ENCODE data around the gene SPECC1L.
"Not testable (repeated sequence)": the region's sequence is repeated elsewhere in the genome, so short reads cannot be mapped to it uniquely, and the experiment has no call there.

The SPECC1L gene

DNA sequence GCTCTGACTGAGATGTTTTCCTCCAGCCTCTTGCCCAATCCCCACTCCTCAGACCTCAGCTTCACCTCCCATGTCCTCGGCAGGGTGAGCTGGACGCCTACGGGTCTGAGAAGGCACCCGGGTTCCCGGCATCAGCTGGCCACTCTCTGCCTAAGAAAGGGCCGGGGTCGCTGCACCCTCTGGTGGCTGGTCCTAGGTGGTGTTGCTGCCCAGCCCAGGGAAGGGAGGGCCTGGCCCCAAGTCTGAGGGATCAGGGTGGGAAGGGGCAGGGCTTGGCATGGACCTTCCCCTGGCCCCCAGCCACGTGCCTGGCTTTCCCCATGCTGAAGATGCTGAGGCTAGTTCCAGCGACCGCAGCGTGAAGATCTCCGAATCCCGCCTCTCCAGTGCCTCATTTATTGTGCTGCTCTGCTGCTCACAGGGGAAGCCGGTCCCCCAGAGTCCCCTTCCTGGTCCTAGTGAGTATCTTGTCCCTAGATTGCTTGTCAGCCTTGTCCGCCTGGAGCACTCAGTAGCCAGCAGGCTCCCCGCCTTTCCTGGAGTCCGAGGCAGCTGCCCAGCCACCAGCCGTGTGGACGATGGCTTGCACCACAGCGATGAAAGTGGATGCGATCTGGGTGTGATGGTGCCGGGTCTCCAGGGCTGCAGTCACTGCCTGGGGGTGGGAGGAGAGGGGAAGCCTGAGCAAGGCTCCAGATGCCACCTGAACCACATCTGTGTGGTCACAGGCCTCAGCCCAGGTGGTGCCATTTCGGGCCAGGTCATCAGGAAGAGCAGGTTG is 22.9 kb upstream of the SPECC1L start:
- DNase-seq = peak; percentile 18

DNA sequence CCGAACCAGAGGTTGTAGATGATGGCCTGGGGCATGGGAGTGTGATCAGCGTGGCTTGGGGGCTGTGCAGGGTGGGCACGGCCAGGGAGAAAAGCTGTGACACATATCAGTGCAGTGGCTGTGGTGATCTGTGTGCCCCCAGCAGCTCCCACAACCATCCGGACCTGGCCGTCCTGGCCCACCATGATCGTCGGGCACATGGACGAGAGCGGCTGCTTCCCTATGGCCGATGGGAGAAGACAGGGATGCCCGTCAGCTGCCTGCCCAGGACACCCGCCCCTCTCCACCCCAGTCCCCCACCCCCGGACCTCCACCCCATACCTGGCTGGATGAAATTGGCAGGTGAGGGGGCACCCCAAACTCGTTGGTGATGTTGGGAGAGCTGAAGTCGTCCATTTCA is 22.0 kb upstream of the SPECC1L start:
- not testable (repeated sequence) for DNase-seq

DNA sequence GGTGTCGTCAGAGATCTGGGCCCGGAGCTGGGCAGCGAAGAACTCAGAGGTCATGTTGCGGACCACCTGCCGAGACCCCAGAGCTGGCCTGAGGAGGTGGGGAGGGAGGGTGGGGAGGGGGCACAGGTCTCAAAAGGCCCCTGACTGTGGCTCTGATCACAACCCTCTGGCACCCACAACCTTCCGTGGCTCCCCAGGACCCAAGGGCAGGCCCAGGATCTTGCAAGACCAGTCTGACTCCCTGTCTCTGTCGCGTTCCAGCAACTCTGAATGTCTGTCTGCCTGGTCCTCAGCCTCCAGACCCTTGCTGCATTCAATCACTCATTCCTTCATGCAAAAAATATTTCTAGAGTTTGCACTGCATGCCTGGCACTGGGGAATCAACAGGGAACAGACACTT is 21.2 kb upstream of the SPECC1L start:
- not testable (repeated sequence) for DNase-seq

DNA sequence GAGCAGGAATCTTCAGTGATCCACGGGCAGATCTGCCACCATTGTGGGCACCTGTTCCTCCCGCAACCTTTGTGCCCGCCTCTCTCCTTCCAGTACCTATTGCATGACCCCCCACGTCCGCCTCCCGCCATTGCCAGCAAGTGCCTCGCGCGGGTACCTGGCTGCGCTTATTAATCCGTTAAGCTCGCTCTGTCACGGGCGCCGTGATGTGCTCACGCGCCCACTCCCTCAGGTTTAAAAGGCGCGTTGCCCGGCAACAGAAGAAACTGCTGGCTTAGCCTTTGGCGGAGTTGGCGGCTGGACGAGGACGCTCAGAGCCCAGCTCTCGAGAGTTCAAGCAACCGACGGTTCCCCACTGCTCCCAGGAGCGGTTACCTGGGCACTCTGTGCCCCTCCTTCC is 19.3 kb upstream of the SPECC1L start:
- DNase-seq = not testable (repeated sequence)

DNA sequence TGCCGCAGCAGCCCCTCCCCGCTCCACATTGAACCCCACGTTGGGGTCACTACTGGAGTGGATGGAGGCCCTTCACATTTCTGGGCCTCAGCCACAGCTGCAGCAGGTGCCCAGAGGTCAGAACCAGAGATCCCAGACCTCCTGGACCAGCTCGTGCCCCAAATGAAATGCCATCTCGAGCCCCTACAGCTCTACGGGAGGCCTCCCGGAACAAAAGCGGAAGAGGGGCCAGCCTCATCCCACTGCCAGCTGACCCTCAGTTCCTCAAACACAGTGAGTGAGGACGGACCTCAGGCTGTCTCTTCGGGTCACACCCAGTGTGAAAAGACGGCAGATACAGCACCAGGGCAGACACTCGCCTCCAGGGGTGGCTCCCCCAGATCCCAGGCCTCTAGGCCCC is 17.5 kb upstream of the SPECC1L start:
- not testable (repeated sequence) for DNase-seq

DNA sequence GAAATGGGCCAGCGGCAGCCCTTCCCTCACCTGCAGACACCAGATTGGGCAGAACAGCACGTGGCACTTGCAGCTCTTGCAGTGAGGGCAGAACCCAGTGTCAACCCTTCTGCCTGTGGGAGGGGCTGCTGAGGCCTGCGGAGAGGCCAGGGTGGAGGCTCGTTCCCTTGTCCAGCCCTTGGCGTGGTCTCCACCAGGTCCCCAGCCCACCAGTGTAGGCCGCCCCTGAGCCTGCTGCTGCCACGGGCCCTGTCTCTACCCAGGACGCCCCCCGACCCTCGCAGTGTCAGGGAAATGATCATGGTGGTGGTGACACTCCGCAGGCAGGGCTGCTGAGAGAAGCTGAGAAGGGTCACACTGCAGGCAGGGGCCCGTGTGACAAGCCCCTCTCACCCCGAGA is 14.5 kb upstream of the SPECC1L start:
- DNase-seq = not testable (repeated sequence)

DNA sequence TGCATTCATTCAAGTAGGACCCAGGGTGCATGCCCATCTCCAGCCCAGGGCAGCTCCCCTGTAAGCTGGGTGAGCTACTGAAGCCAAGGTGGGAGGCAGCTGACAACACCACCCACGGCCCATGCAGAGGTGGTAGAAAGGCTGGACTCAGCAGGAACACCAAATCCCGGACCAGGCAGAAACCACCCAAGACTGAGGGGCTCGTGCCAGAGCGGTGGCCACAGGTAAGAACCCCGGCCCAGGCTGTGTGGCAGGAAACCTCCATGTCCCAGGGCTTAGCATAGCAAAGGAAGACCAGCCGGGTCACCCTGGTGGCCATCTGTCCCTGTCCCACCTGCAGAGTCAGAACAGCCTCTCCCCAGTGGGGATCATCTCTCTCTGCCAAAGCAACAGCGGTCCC is 13.9 kb upstream of the SPECC1L start:
- DNase-seq = not testable (repeated sequence)

DNA sequence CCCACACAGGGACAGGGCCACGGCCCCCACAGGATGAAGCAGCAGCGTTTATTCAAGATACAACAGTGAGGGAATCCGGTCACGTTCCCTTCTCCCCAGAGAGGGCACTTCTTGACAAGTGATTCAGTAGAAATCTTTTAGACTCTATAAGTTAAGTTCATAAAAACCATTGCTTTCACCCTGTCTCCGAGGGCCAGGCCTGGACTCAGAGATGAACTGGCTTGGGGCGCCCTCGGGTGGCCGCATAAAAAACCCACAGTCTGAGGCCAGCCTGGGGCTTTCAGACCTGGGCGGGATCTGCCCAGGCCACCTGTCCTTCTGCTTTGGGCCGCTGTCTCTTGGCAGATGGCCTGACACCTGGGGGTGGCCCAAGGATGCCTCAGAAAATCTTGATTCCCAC is 11.2 kb upstream of the SPECC1L start:
- not testable (repeated sequence) for DNase-seq

DNA sequence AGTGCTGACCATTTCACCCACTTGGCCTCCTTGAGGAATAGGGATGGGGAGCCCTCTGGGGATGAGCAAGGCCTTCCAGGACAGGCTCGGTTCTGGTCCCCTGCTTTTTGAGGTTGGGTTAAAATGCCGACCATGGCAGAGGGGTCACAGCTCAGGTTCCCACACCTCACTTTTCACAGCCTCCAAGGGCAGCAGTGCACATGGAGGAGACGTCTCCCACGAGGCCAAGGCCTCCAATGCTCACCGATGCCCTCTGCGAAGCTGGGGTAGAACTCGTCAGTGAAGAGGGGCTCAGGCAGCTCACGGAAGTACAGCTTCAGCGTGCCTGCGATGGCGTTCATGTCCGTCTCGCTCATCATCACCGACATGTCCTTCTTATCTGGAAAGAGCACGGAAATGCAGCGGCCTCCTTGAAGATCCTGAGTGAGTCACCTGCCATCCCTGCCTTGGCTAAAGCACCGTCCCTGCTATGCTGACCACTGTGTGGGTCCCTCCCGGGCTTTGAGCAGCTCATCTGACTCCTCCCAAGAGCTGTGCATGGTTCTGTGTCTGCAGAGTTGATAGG is 8.4 kb upstream of the SPECC1L start:
- DNase-seq = not testable (repeated sequence)

DNA sequence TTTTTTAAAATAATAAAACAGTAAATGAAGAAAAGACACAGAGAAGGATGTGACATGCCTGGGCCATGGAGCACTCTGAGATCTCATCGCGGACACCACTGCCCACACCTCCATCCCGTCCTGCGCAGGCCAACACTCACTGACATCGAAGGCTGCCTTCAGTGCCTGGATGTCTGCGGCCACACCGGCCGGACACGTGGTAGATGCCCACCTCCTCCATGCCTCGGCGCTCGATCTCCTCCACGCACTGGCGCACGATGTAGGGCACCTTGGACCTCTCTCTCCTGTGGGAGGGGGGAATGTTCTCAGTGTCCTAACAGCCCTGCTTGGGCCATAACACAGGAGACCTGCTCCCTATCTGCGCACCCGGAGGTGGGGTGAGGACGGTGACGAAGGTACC is 7.2 kb upstream of the SPECC1L start:
- DNase-seq = not testable (repeated sequence)

DNA sequence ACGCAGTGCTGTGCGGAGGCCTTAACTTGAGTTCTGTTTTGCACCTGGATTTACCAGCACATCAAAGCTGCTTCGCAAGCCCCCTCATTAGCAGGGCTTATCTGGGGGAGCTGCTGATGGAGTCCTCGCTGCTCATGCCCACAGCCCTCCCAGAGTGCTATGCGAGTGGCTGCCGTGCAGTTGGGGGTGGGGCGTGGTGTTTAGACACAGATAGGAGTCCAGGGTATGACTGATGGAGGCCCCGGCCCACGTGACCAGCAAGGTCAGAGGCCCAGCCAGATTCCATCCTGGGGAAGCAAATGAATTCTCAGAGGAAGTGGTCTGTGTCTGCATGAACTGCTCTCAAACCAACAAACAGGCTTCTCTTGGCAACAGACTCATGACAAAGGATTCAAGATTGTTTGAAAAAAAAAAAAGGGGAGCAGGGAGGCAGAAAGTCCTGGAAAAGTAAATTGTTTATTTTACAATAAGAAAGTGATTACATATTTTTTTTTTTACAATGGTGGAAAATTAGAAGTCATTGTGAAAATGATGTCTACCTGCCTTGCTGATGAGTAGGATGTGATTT is 6.2 kb upstream of the SPECC1L start:
- not testable (repeated sequence) for DNase-seq

DNA sequence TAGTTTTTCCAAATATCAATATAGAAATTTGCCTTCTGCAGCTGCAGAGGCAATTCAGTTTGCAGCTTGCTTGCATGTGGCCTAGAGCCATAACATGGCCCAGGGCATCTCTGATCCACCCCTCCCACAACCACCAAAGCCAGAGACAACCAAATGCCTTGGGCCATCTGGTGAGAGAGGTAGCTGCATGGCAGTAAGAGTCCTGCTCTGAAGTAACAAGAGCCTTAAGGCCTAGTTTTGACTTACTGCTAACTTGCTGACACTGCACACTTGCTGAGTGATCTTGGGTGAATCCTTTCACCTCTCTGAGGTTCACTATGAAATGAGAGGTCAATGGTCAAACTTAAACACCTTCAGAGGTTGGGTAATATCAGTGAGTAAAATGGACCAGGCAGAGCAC is 4.9 kb upstream of the SPECC1L start:
- no peak for DNase-seq

DNA sequence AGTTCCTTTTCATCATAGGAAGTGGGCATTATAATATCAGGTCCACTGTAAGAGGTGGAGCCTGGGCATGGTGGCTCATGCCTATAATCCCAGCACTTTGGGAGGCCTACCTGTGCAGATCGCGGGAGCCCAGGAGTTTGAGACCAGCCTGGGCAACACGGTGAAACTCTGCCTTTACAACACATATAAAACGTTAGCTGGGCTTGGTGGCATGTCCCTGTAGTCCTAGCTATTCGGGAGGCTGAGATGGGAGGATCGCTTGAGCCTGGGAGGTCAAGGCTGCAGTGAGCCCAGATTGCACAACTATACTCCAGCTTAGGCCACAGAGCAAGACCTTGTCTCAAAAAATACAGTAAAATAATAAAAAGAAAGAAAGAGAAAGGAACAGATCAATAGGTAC is 4.1 kb upstream of the SPECC1L start:
- DNase-seq = not testable (repeated sequence)

DNA sequence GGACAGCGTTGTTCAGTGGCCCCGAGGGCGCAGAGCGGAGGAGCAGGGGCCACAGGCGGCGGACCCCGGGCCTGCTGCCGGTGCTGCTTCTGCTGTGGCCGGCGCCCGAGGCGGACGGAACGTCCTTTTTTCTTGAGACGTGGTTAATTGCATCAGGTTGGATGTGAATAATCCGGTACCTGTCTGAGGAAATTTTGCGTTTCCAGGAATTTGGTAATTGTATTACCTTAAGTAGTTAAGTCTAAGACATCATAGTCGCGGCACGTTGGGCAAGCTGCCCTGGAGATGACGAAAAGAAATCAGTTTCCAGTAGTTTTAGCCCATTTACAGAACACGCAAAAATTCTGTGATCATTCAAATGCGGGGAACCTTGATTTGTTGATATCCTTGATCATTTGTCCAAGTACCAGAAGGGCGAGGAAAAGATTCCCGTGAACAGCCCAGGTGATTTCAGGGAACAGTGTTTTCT is 789 bp downstream of the SPECC1L start:
- no peak for DNase-seq

DNA sequence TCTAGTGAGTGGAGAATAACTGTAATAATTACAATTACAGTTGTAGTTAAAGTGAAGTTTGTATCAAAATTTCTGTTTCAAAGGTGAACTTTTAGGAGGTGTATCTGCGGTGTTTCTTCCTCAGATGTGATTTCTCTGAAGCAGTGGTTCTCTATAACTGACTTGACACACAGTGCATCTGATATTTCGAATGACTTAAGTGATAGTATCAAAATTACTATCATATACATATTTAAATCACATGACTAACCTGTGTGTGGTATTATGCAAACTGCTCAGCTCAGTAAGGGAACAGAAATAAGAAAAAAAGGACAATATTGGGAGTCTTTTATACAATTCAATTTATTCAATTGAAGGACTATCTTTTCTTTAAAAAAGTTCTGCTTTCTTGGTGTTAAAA is 2.4 kb downstream of the SPECC1L start:
- not testable (repeated sequence) for DNase-seq

DNA sequence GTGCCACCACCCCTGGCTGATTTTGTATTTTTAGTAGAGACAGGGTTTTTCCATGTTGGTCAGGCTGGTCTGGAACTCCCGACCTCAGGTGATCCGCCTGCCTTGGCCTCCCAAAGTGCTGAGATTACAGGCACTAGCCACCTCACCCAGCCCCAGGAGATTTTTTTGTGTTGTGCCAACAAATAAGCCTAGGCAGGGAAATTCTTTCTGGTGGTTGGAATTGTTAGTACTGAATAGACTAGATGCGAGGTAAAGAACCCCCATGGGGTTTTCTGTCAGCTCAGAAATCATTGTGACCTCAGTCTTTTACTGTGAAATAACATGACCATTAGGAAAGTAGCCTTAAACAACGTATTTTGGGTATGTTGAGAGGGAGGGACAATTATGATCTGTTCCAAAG is 3.3 kb downstream of the SPECC1L start:
- not testable (repeated sequence) for DNase-seq

DNA sequence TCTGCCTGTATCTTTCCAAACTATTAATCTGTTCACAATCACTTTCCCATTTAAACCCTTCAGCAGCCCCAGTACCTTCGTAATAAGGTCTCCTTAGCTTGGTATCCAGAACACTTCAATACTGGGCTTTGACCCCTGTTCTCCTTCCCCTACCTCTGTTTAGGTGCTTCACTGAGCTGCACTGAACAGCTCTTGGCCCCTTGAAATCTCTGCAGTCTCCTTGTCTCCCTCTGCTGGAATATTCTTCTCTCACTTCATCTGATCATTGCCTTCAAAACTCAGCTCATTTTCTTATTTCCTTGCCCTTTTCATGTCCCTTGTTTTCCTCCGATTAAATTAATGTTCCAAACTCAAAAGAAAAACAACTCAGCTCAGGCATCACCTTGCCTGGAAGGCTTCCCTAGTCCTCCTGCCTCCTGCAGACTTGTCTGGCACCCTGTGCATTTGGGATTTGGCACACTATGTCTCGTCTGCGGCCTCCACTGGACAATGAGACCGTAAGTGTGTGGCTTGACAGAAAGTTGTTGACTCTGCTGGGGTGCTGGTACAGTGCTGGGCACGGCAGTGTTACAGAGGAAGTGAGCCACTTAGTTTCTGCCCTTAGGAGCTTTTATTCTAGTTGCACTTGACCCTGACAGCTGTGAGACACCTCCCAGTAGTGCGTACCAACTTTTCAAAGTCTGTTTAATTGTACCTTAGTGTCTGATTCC is 4.2 kb downstream of the SPECC1L start:
- DNase-seq = not testable (repeated sequence)

DNA sequence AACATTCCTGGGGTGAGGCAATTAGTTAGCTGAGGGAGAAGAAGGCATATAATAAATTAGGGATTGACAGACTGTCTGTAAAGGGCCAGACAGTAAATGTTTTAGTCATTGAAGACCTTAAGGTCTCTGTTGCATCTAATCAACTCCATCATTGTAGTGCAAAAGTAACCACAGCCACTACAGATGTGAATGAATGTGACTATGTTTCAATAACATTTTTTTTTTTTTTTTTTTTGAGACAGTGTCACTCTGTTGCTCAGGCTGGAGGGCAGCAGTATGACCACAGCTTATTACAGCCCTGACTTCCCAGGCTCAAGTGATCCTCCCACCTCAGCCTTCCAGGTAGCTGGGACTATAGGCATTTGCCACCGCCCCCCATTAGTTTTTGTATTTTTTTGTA is 9.7 kb downstream of the SPECC1L start:
- not testable (repeated sequence) for DNase-seq

DNA sequence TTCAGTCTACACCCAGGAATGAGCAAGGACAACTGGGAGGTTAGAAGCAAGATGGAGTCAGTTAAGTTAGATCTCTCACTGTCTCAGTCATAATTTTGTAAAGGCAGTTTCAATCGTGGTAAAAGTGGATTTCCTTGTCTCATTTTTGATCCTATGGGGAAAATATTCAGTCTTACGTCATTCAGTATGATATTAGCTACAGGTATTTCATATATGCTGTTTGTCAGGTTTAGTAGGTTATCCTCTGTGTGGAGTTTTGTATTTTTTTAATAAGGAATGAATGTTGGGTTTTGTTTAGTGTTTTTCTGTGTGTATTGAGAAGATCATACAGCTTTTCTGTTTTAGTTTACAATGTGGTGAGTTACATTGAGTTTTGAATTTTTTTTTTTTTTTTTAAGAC is 11.8 kb downstream of the SPECC1L start:
- no peak for DNase-seq

DNA sequence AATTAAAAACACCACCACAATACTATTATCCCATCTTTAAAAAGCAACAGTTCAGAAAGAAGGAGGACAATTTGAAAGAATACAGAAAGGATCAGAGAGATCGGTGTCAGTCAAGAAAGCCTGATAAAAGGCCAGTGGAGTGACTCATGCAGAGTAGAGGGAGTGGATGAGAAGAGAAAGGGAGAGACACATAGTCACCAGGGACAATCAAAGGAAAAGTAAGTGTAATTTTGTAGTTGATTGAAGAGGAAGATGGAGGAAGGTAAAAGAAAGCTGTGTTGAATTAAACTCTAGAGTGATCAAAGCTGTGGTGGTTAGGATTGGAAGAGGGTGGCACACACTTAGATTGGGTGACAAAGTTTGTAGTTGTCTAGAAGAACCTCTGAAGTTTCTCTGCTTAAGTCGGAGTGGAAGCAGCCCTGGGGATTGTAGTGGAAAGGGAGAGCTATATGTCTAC is 14.1 kb downstream of the SPECC1L start:
- no peak for DNase-seq

DNA sequence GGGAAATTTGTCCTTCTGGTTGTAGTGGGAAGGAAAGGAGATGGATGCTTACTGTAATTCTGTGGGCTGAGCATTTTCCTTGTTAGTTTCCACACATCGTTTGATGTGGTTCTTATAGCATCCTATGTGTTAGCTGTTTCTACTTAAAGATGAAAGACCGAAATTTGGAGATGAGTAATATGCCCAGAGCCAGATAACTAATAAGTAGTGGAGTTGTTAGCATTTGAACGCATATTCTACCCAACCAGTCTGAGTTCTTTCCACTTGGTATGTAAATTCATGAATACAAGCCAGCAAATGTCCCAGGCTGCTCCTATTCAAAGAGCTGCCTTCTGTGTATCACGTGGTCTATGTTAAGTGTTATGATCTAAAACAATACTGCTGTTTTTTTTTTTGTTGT is 14.6 kb downstream of the SPECC1L start:
- no peak for DNase-seq

DNA sequence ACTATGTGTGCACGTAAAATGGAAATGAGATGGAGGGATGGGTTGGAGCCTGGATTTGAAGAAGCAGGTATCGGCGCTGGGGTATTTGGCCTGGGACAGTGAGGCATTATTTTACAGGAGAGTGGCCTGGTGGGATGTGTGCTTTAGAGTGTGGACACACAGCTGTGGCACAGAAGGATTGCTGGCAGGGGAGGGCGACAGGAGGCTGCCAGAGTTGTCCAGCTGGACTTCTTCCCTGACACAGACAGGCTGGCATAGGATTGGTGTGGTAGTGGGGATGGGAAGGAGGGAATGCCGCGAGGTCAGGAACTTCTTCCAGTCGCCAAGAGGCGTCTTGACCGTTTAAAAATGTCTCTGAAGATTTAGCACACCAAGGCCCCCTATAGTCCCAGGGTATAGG is 16.6 kb downstream of the SPECC1L start:
- not testable (repeated sequence) for DNase-seq

DNA sequence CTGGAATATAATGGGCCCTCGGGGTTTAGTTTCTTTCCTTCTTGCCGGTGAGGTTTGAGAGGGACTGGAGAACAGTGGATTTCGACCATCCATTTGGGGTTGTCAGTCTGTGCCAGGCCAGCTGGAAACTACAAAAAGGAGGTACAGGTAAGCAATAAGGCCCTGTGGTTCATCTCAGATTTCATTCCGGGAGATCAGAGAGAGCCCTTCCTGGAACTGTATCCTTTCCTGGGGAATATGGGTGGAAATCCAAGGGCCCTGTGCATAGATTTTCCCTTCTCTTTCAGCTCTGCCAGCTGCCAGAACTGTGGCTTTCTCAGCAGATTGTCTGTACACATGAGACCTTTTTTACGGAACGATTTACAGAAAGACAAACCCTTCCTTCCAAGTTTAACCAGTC is 17.2 kb downstream of the SPECC1L start:
- DNase-seq = not testable (repeated sequence)
